ENCODE data around the gene CRTAC1. TPM values are rescaled to one million over a fixed set of nuclear protein-coding genes. Genes with fewer than 3 reads are reported as not detected.

The CRTAC1 gene
- polyA plus RNA-seq, 1 of the 3 experiments (the other 2 are of a cell fraction) = 0.05 TPM

DNA sequence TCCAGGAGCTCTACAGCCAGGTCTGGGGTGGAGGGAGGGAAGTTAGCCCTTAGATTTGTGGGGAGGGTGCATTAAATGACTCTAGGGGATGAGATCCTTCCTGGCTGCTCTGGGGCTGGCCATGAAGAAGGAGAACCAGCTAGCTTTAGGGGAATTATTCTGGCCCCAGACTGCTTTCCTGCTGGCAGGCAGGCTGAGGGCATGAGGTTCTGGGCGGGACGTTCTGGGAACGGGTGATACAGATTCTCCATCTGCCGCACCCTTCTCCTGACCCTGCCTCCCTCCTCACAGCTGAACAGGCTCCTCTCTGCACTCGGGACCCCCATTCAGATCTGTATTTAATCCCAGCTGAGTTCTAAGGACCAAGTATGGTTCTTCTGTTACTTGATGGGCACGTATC is 156.9 kb downstream of the CRTAC1 start (continued):
- no peak for TF ChIP-seq EP300 (IDR thresholded peaks at IDR 0.05; ENCODE audit: borderline replicate concordance in 1 of 2, low read depth in 1 of 2, low read length in 1 of 2)
- TF ChIP-seq TCF12 (IDR thresholded peaks at IDR 0.05) = no peak

DNA sequence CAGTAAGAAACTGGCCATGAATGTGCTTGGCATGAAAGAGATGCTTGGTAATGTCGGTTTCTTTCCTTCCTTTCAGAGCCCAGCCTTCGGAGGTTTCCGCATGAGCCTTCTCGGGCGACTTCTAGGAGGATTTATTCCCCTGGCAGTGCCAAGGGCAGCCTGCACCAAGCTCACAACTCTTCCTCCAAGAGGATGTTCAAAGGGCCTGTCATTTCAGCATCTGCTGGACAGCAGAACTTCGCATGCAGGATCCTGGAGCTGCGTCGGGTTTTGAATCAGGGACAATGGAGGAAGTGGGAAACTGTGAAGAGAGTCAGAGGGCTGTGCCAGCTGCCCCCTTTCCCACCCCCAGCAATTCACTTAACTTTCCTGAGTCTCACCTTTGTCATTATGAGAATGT is 159.4 kb downstream of the CRTAC1 start:
- POLR2A ChIA-PET = interaction anchor here (0.8 kb wide), 1 partner anchor 108 kb away, joined by 3 read pairs; no protein-coding TSS in a partner anchor
- CTCF ChIA-PET = interaction anchor here (1.4 to 9.1 kb wide), 13 partner anchors 10 to 119 kb away, joined by 3 to 277 read pairs (median 22); partner anchors contain the start of gene GOLGA7B

DNA sequence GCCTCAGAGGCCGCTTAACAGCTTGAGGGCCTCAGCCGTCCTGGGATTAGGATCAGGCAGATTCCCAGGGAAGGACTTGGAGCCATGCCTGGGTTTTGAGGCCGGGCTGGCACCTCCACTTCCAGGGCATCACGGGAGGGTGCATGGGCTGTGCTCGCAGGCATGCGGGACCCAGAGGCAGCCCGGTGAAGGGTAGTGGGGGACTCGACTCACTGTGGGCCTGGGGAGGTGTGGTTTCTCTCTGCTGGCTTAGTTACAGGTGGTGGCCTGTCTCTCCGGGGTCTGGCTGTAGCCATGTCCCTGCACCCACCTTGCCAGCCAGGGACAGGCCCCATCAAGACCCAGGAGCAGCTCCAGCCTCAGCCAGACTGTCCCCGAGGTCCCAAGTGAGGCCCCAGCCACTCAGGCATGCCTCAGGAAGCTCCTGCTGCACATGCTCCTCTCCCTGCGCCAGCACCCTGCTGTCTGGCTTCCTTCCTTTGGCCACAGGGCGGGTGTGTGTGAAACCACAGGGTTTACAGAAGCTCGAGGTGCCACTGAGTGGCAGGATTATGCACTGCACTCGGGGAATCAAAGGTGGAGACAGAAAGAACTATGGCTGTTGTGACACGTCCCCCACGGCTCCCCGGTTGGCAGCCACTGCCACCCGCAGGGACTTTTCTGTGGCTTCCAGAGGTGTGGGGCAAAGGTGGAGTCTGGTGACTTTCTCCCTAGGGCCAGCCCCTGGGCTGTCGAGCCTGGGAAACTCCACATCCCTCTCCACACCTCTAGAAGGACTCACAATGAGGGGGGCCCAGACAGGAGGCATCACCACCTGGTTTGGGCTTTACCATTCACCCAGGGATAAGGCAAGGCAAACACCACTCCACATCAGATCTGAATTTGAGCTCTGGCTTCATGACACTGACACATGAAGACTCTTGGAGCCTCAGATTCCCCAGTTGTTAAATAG is 161.1 kb downstream of the CRTAC1 start:
- Histone ChIP-seq H3K79me2 (ENCODE audit: insufficient read depth) (no peaks in the 10 kb centered on the region), H3K27ac (ENCODE audit: low read depth in 2 of 2, low read length in 1 of 2) (peak overlapping the region in 1 of 2 experiments; percentile 80; a peak in 2 of 4 replicates), H3K36me3 (replicated peaks in 1 of 2; ENCODE audit: control insufficient read depth in 1 of 2, insufficient read depth in 2 of 2, low read length in 1 of 2) (no peaks in the 10 kb centered on the region), H3K27me3 (ENCODE audit: insufficient read depth) (peaks cover 18% of the 10 kb centered on the region; the same call in 1 of the 2 replicates), H3K9me3 (no peaks in the 10 kb centered on the region), H2AFZ (ENCODE audit: low read depth) (0 out of 2 replicates have a peak overlapping the region, but pooled peaks have one; percentile 41), H3K4me2 (no peak overlapping the region), H3K9me2 (no peaks in the 10 kb centered on the region), H3K4me1 (ENCODE audit: control insufficient read depth in 1 of 2, insufficient read depth in 2 of 2, low read depth in 1 of 2, low read length in 1 of 2) (peaks cover 0 to 15% of the 10 kb centered on the region in 2 experiments; a peak in 2 of 4 replicates), H3K9ac (no peak overlapping the region), H4K20me1 (ENCODE audit: insufficient read depth) (no peaks in the 10 kb centered on the region), H3K4me3 (ENCODE audit: low read depth in 2 of 2, low read length in 1 of 2) (no peak overlapping the region), H3F3A (replicated peaks; ENCODE audit: insufficient read depth) (no peaks in the 10 kb centered on the region)
- CTCF ChIA-PET = interaction anchor here (0.6 to 9.1 kb wide), 48 partner anchors 9 to 259 kb away, joined by 3 to 277 read pairs (median 6); partner anchors contain the start of genes AVPI1 and GOLGA7B
- peak; percentile 93 for DNase-seq
- 18% methylated on average over 15 of the region's 19 CpGs for WGBS (ENCODE audit: low lambda C conversion rate)
- POLR2A ChIA-PET = interaction anchor here (0.6 to 1.0 kb wide), 7 partner anchors 8 to 106 kb away, joined by 3 to 6 read pairs (median 3); partner anchors contain the start of gene GOLGA7B
- TF ChIP-seq NRF1 (IDR thresholded peaks at IDR 0.05; ENCODE audit: low read depth, low read length) (peak; percentile 55), TCF12 (IDR thresholded peaks at IDR 0.05) (no peak), RFX5 (IDR thresholded peaks at IDR 0.05; ENCODE audit: low read length) (0 out of 2 replicates have a peak, but pooled peaks have one; percentile 18), RXRA (IDR thresholded peaks at IDR 0.05; ENCODE audit: borderline replicate concordance, low read depth) (no peak), TAF1 (IDR thresholded peaks at IDR 0.05; ENCODE audit: borderline replicate concordance, low read depth, low read length) (no peak), YY1 (IDR thresholded peaks at IDR 0.05; ENCODE audit: low read depth) (no peak), SMC3 (IDR thresholded peaks at IDR 0.05; ENCODE audit: low read depth, low read length) (peak; percentile 92), MXI1 (IDR thresholded peaks at IDR 0.05; ENCODE audit: low read depth, low read length) (peak; percentile 91)
- TF ChIP-seq, protein P1, sequence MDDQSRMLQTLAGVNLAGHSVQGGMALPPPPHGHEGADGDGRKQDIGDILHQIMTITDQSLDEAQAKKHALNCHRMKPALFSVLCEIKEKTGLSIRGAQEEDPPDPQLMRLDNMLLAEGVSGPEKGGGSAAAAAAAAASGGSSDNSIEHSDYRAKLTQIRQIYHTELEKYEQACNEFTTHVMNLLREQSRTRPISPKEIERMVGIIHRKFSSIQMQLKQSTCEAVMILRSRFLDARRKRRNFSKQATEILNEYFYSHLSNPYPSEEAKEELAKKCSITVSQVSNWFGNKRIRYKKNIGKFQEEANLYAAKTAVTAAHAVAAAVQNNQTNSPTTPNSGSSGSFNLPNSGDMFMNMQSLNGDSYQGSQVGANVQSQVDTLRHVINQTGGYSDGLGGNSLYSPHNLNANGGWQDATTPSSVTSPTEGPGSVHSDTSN (IDR thresholded peaks at IDR 0.05) = no peak
- TF ChIP-seq, protein P2, sequence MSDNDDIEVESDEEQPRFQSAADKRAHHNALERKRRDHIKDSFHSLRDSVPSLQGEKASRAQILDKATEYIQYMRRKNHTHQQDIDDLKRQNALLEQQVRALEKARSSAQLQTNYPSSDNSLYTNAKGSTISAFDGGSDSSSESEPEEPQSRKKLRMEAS (IDR thresholded peaks at IDR 0.05; ENCODE audit: low read depth) = no peak
- TF ChIP-seq, protein P3, sequence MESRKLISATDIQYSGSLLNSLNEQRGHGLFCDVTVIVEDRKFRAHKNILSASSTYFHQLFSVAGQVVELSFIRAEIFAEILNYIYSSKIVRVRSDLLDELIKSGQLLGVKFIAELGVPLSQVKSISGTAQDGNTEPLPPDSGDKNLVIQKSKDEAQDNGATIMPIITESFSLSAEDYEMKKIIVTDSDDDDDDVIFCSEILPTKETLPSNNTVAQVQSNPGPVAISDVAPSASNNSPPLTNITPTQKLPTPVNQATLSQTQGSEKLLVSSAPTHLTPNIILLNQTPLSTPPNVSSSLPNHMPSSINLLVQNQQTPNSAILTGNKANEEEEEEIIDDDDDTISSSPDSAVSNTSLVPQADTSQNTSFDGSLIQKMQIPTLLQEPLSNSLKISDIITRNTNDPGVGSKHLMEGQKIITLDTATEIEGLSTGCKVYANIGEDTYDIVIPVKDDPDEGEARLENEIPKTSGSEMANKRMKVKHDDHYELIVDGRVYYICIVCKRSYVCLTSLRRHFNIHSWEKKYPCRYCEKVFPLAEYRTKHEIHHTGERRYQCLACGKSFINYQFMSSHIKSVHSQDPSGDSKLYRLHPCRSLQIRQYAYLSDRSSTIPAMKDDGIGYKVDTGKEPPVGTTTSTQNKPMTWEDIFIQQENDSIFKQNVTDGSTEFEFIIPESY (IDR thresholded peaks at IDR 0.05; ENCODE audit: borderline replicate concordance, low read depth) = no peak
- TF ChIP-seq, protein P4, sequence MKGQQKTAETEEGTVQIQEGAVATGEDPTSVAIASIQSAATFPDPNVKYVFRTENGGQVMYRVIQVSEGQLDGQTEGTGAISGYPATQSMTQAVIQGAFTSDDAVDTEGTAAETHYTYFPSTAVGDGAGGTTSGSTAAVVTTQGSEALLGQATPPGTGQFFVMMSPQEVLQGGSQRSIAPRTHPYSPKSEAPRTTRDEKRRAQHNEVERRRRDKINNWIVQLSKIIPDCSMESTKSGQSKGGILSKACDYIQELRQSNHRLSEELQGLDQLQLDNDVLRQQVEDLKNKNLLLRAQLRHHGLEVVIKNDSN (IDR thresholded peaks at IDR 0.05; ENCODE audit: borderline replicate concordance, low read depth) = no peak

More for the DNA sequence above, 159.4 kb downstream of the CRTAC1 start:
- no peaks in the 10 kb centered on the region for H3F3A ChIP-seq (replicated peaks; ENCODE audit: insufficient read depth)
- H3K36me3 ChIP-seq (replicated peaks in 1 of 2; ENCODE audit: control insufficient read depth in 1 of 2, insufficient read depth in 2 of 2, low read length in 1 of 2) = no peaks in the 10 kb centered on the region
- no peaks in the 10 kb centered on the region for H3K9me2 ChIP-seq
- no peaks in the 10 kb centered on the region for H3K9me3 ChIP-seq
- no peak overlapping the region for H2AFZ ChIP-seq (ENCODE audit: low read depth)
- no peak overlapping the region for H3K9ac ChIP-seq
- H3K4me2 ChIP-seq = no peak overlapping the region
- H3K4me3 ChIP-seq (ENCODE audit: low read depth in 2 of 2, low read length in 1 of 2) = no peak overlapping the region
- no peak overlapping the region for H3K27ac ChIP-seq (ENCODE audit: low read depth in 2 of 2, low read length in 1 of 2)
- TF ChIP-seq EZH2phosphoT487 (IDR thresholded peaks at IDR 0.05; ENCODE audit: borderline replicate concordance, low read depth) = no peak
- no peak for TF ChIP-seq GABPA (IDR thresholded peaks at IDR 0.05; ENCODE audit: low read depth)
- TF ChIP-seq FOSL2 (IDR thresholded peaks at IDR 0.05; ENCODE audit: borderline replicate concordance, low read depth) = no peak
- no peak for TF ChIP-seq TCF12 (IDR thresholded peaks at IDR 0.05)
- TF ChIP-seq CHD2 (IDR thresholded peaks at IDR 0.05; ENCODE audit: low read length, partially characterized antibody) = no peak
- TF ChIP-seq, protein P2 (IDR thresholded peaks at IDR 0.05; ENCODE audit: low read depth) = no peak
- no peak for TF ChIP-seq YY1 (IDR thresholded peaks at IDR 0.05; ENCODE audit: low read depth)
- TF ChIP-seq RXRA (IDR thresholded peaks at IDR 0.05; ENCODE audit: borderline replicate concordance, low read depth) = no peak
- TF ChIP-seq RCOR1 (IDR thresholded peaks at IDR 0.05; ENCODE audit: low read length) = no peak
- no peak for TF ChIP-seq EP300 (IDR thresholded peaks at IDR 0.05; ENCODE audit: borderline replicate concordance in 1 of 2, low read depth in 1 of 2, low read length in 1 of 2)
- no peaks in the 10 kb centered on the region for H4K20me1 ChIP-seq (ENCODE audit: insufficient read depth)
- DNase-seq = no peak
- WGBS (ENCODE audit: low lambda C conversion rate) = 93% methylated on average over 8 of the region's 8 CpGs
- peaks cover 0 to 20% of the 10 kb centered on the region in 2 experiments; a peak in 2 of 4 replicates for H3K4me1 ChIP-seq (ENCODE audit: control insufficient read depth in 1 of 2, insufficient read depth in 2 of 2, low read depth in 1 of 2, low read length in 1 of 2)
- peaks cover 18% of the 10 kb centered on the region; the same call in 1 of the 2 replicates for H3K27me3 ChIP-seq (ENCODE audit: insufficient read depth)
- H3K79me2 ChIP-seq (ENCODE audit: insufficient read depth) = no peaks in the 10 kb centered on the region
